ENCODE results near the gene AMER3.

AMER3 gene

DNA sequence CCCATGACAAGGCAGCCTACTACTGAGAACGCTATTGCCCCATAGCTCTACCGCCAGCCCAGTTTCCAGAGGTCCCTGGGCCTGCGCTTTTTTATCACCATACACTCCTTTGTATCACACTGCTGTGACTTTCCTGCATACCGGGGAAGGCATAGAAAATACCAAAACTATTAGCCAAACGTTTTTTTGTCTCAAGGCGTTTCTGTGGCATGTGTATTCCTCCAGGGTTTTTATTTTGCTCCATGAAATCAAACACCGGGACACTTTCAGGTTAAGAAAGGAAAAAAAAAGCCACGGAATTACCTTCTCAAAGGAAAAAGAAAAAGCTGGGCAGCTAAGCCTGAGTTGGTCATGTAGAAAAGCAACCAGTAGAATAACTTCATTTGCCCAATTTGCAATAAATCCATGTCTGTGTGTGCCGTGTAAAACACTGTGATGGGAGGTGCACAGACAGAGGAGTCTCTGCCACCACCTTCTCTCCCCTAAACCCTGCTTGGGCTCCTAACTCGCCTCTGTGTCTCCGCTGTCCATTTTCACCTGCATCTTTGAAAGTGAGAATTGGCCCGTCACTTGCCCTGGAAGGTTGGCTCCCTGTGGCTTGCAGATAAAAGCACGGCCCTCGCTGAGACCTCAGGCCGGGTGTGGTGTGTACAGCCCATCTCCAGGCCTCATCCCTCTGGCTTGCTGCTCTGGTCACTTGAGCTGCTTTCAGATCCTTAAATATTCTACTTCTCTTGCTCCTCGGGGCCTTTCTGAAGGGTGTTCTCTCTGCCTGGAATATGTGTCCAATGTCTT lies 1.7 kb downstream of the AMER3 start:
- no peaks in the 10 kb centered on the region; the same call in 1 of the 2 replicates for H3K9me3 ChIP-seq (ENCODE audit: insufficient read depth, low read depth, low read length)
- no peak overlapping the region for H3K4me2 ChIP-seq (ENCODE audit: low read depth, low read length, poor library complexity, severe bottlenecking)
- H3K4me3 ChIP-seq (ENCODE audit: low read length, poor library complexity, severe bottlenecking): no peak overlapping the region

GRCh38 chr2:130759906-130760753 lies 4.8 kb downstream of the AMER3 start:
- no peaks in the 10 kb centered on the region; the same call in 1 of the 2 replicates for H3K9me3 ChIP-seq (ENCODE audit: insufficient read depth, low read depth, low read length)
- no peaks in the 10 kb centered on the region for H3F3A ChIP-seq (ENCODE audit: low read depth)
- H3K79me2 ChIP-seq (ENCODE audit: insufficient read depth, low read length): no peaks in the 10 kb centered on the region
- no peak overlapping the region for H3K4me3 ChIP-seq (ENCODE audit: low read length, poor library complexity, severe bottlenecking)
- H3K36me3 ChIP-seq (ENCODE audit: insufficient read depth, low read length): no peaks in the 10 kb centered on the region
- no peaks in the 10 kb centered on the region for H4K20me1 ChIP-seq (ENCODE audit: insufficient read depth, low read length, poor library complexity, severe bottlenecking)
- no peaks in the 10 kb centered on the region for H3K9me2 ChIP-seq (replicated peaks; ENCODE audit: low read depth, low read length)
- H3K27me3 ChIP-seq (ENCODE audit: insufficient read depth, low read length, poor library complexity, severe bottlenecking): no peaks in the 10 kb centered on the region
- TF ChIP-seq EZH2phosphoT487 (IDR thresholded peaks at IDR 0.05; ENCODE audit: borderline replicate concordance) (no peak), CTCF (conservative IDR thresholded peaks at IDR 0.05; ENCODE audit: low read length) (no peak)
- H3K4me2 ChIP-seq (ENCODE audit: low read depth, low read length, poor library complexity, severe bottlenecking): no peak overlapping the region
- no peaks in the 10 kb centered on the region for H3K4me1 ChIP-seq (ENCODE audit: insufficient read depth, low read length, poor library complexity, severe bottlenecking)
- H3K9ac ChIP-seq (ENCODE audit: low read depth, low read length, poor library complexity, severe bottlenecking): no peak overlapping the region
- H2AFZ ChIP-seq (ENCODE audit: low read length): no peak overlapping the region

More for the DNA sequence above, 1.7 kb downstream of the AMER3 start:
- Histone ChIP-seq H4K20me1 (ENCODE audit: insufficient read depth, low read length, poor library complexity, severe bottlenecking) (no peaks in the 10 kb centered on the region), H3K4me1 (ENCODE audit: insufficient read depth, low read length, poor library complexity, severe bottlenecking) (no peaks in the 10 kb centered on the region), H2AFZ (ENCODE audit: low read length) (no peak overlapping the region), H3K9ac (ENCODE audit: low read depth, low read length, poor library complexity, severe bottlenecking) (no peak overlapping the region), H3K27me3 (ENCODE audit: insufficient read depth, low read length, poor library complexity, severe bottlenecking) (no peaks in the 10 kb centered on the region), H3F3A (ENCODE audit: low read depth) (no peaks in the 10 kb centered on the region), H3K9me2 (replicated peaks; ENCODE audit: low read depth, low read length) (no peaks in the 10 kb centered on the region), H3K36me3 (ENCODE audit: insufficient read depth, low read length) (no peaks in the 10 kb centered on the region), H3K79me2 (ENCODE audit: insufficient read depth, low read length) (no peaks in the 10 kb centered on the region)
- TF ChIP-seq EZH2phosphoT487 (IDR thresholded peaks at IDR 0.05; ENCODE audit: borderline replicate concordance) (no peak), CTCF (conservative IDR thresholded peaks at IDR 0.05; ENCODE audit: low read length) (no peak)

DNA sequence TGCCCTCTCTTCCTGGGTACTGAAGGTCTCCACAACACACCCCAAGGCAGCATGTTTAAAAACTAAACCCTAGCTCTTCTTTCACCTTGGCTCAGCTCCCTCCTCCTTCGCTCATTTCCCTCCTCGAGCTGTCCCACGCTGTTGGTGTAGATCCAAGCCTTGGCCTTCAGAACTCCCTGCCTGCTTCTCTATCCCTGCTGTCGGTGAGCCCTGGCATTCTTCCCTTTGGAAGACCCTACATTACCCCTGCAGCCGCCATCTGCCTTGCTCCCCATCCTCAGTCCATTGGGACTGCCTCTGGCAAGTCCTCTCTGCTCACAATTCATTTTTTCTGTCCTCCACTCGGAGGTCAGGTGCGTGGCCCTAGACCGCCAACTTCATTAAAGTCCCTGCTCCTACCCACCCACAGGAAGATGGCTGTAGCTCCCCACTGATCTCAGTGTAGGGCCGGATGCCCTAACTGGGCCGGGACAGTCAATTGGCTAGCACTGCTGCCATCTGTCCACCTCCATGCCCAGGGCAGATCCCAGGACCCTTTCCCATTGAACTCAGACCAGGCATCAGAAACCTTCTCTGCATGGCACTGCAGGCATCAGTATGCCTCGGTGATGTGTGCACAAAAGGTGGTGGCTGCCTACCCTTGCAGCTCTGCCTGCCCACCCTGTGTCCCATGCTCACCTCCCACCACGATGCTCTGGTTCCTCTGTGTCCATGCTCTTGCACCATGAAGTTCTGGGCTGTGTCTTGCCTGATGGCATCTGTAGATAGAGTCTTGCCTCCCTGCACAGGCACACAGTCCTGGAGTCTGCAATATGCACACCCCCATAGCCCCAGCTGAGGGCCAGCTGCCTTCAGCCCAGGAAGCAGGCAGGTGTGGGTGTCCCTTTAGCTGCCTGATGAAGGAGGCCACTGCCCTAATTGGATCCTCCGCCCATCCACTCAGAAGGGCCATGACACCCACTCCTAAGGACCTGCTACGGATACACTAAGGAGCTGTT lies 5.7 kb downstream of the AMER3 start:
- no peaks in the 10 kb centered on the region for H3K36me3 ChIP-seq (ENCODE audit: insufficient read depth, low read length)
- no peak overlapping the region for H3K9ac ChIP-seq (ENCODE audit: low read depth, low read length, poor library complexity, severe bottlenecking)
- no peaks in the 10 kb centered on the region for H3K9me2 ChIP-seq (replicated peaks; ENCODE audit: low read depth, low read length)
- no peak overlapping the region for H3K4me2 ChIP-seq (ENCODE audit: low read depth, low read length, poor library complexity, severe bottlenecking)
- H3K79me2 ChIP-seq (ENCODE audit: insufficient read depth, low read length): no peaks in the 10 kb centered on the region
- no peaks in the 10 kb centered on the region for H3K4me1 ChIP-seq (ENCODE audit: insufficient read depth, low read length, poor library complexity, severe bottlenecking)
- no peaks in the 10 kb centered on the region for H3K27me3 ChIP-seq (ENCODE audit: insufficient read depth, low read length, poor library complexity, severe bottlenecking)
- H3K9me3 ChIP-seq (ENCODE audit: insufficient read depth, low read depth, low read length): no peaks in the 10 kb centered on the region; the same call in 1 of the 2 replicates
- TF ChIP-seq CTCF (conservative IDR thresholded peaks at IDR 0.05; ENCODE audit: low read length): no peak
- no peaks in the 10 kb centered on the region for H4K20me1 ChIP-seq (ENCODE audit: insufficient read depth, low read length, poor library complexity, severe bottlenecking)
- H2AFZ ChIP-seq (ENCODE audit: low read length): no peak overlapping the region
- no peak overlapping the region for H3K4me3 ChIP-seq (ENCODE audit: low read length, poor library complexity, severe bottlenecking)
- H3F3A ChIP-seq (ENCODE audit: low read depth): no peaks in the 10 kb centered on the region

Data from Loucy (cell line).